CD14-positive monocyte (primary cell): ENCODE measurements around the gene CRYGS. TPM values are rescaled to one million over a fixed set of nuclear protein-coding genes. Genes with fewer than 3 reads are reported as not detected.
"Not testable (repeated sequence)": the region's sequence is repeated elsewhere in the genome, so short reads cannot be mapped to it uniquely, and the experiment has no call there.

Experiments used
- DNase-seq, 3 donors: peaks; one replicate each; pipeline ENCODE4 v3.0.0-alpha.2; 2011 to 2022
- H2AFZ ChIP-seq: 2 replicates; pipeline ENCODE4 v1.6.0; 2012; ENCODE audit warnings: mild to moderate bottlenecking, low read depth, low read length, inconsistent platforms; ENCODE audit not compliant: insufficient read depth, poor library complexity, severe bottlenecking
- H3K27ac ChIP-seq, 2 donors: 1 replicate in 1 of 2; 2 replicates in 1 of 2; pipeline ENCODE4 v1.5.1; 2012 to 2013; ENCODE audit warnings: low read length in 2 of 2, control low read depth in 1 of 2, inconsistent platforms in 1 of 2, low read depth in 1 of 2, mild to moderate bottlenecking in 1 of 2
- H3K27me3 ChIP-seq, 2 donors: one replicate each; pipeline versions ENCODE4 v1.6.0 to v1.6.1; 2011 to 2013; ENCODE audit warnings: low read length in 2 of 2; ENCODE audit not compliant: control insufficient read depth in 2 of 2, insufficient read depth in 2 of 2
- H3K36me3 ChIP-seq, 2 donors: replicated peaks in 1 of 2; 1 replicate in 1 of 2; 2 replicates in 1 of 2; pipeline versions ENCODE4 v1.5.1 to v1.6.1; 2012 to 2013; ENCODE audit warnings: low read length in 2 of 2, control low read depth in 1 of 2, inconsistent platforms in 1 of 2, mild to moderate bottlenecking in 1 of 2; ENCODE audit not compliant: insufficient read depth in 2 of 2, control insufficient read depth in 1 of 2
- H3K4me1 ChIP-seq, 2 donors: 1 replicate in 1 of 2; 2 replicates in 1 of 2; pipeline versions ENCODE4 v1.5.1 to v1.6.1; 2012 to 2013; ENCODE audit warnings: low read length in 2 of 2, control low read depth in 1 of 2, inconsistent platforms in 1 of 2, mild to moderate bottlenecking in 1 of 2, moderate library complexity in 1 of 2; ENCODE audit not compliant: insufficient read depth in 2 of 2, control insufficient read depth in 1 of 2
- H3K4me2 ChIP-seq: replicated peaks from 2 replicates; pipeline ENCODE3; 2012; ENCODE audit warnings: low read length, moderate library complexity, mild to moderate bottlenecking; ENCODE audit not compliant: poor library complexity, severe bottlenecking; ENCODE audit errors: extremely low read depth
- H3K4me3 ChIP-seq, 3 experiments: fragments of 200-600 bp in 1 of 3; sonication (generic) in 1 of 3; replicated peaks in 1 of 3; 1 replicate in 2 of 3; 2 replicates in 1 of 3; pipeline ENCODE4 v1.5.1; 2011 to 2013; ENCODE audit warnings: low read length in 3 of 3, mild to moderate bottlenecking in 3 of 3, control low read depth in 2 of 3, low read depth in 2 of 3, inconsistent platforms in 1 of 3, moderate library complexity in 1 of 3
- H3K79me2 ChIP-seq: 2 replicates; pipeline ENCODE4 v1.6.0; 2012; ENCODE audit warnings: mild to moderate bottlenecking, control low read depth, inconsistent platforms, low read length, moderate library complexity; ENCODE audit not compliant: insufficient read depth
- H3K9ac ChIP-seq: 2 replicates; pipeline ENCODE4 v1.6.0; 2017; ENCODE audit warnings: low read length, mild to moderate bottlenecking; ENCODE audit not compliant: insufficient read depth, poor library complexity, severe bottlenecking
- H3K9me3 ChIP-seq, 2 donors: replicated peaks in 1 of 2; 1 replicate in 1 of 2; 2 replicates in 1 of 2; pipeline versions ENCODE4 v1.5.1 to v1.6.1; 2012 to 2013; ENCODE audit warnings: low read length in 2 of 2, control low read depth in 1 of 2; ENCODE audit not compliant: control insufficient read depth in 1 of 2, insufficient read depth in 1 of 2
- H4K20me1 ChIP-seq: 2 replicates; pipeline ENCODE4 v1.6.0; 2012; ENCODE audit warnings: mild to moderate bottlenecking, low read length, control low read depth, moderate library complexity; ENCODE audit not compliant: insufficient read depth
- H3K27ac Mint-ChIP-seq, 7 donors: one replicate each; pipeline ENCODE4 v1.8.0; 2020; ENCODE audit warnings: mild to moderate bottlenecking in 7 of 7, mixed read lengths in 7 of 7, moderate library complexity in 6 of 7, inconsistent platforms in 2 of 7
- H3K27me3 Mint-ChIP-seq, 3 donors: one replicate each; pipeline ENCODE4 v1.8.0; 2021 to 2022; ENCODE audit warnings: low read depth in 3 of 3, mild to moderate bottlenecking in 3 of 3, mixed read lengths in 3 of 3, moderate library complexity in 3 of 3, inconsistent platforms in 1 of 3
- H3K36me3 Mint-ChIP-seq, 2 donors: one replicate each; pipeline ENCODE4 v1.8.0; 2020; ENCODE audit warnings: mixed read lengths in 2 of 2, inconsistent platforms in 1 of 2, mild to moderate bottlenecking in 1 of 2
- H3K4me1 Mint-ChIP-seq: one replicate; pipeline ENCODE4 v1.8.0; 2020; ENCODE audit warnings: mild to moderate bottlenecking, mixed read lengths
- H3K4me3 Mint-ChIP-seq, 2 donors: one replicate each; pipeline ENCODE4 v1.8.0; 2020; ENCODE audit warnings: mild to moderate bottlenecking in 2 of 2, mixed read lengths in 2 of 2, moderate library complexity in 1 of 2
- H3K9me3 Mint-ChIP-seq, 7 donors: one replicate each; pipeline ENCODE4 v1.8.0; 2020 to 2022; ENCODE audit warnings: mixed read lengths in 7 of 7, mild to moderate bottlenecking in 6 of 7, moderate library complexity in 6 of 7, inconsistent platforms in 2 of 7
- WGBS: methylation state at CpG from one replicate; pipeline ENCODE4 v1.1.5; 2013; ENCODE audit warnings: missing lambda C conversion rate; ENCODE audit not compliant: insufficient coverage; 5-methylcytosine and 5-hydroxymethylcytosine counted together
- intact Hi-C, 2 donors: fragments of 100-400 bp; cut with micrococcal nuclease; formaldehyde crosslinking; loops; one replicate each; pipeline versions ENCODE4 v1.15.0 to v1.15.1; 2023
- polyA plus RNA-seq, 3 donors: library from polyadenylated mRNA; depleted of rRNA in 1 of 3; unstranded in 2 of 3; stranded (reverse) in 1 of 3; fragments of 300-500 nt in 2 of 3; fragments of >200 nt in 1 of 3; fragmentation: Illumina TruSeq in 2 of 3; gene quantifications; 1 replicate in 2 of 3; 2 replicates in 1 of 3; pipeline ENCODE4 v1.2.3, GENCODE V29; 2012 to 2021
- TF ChIP-seq, protein P1 (sequence below): fragments of 200-600 bp; IDR thresholded peaks from one replicate; pipeline ENCODE4 v1.8.0; 2022; ENCODE audit warnings: antibody characterized with exemption, mild to moderate bottlenecking

The CRYGS gene
- polyA plus RNA-seq, 3 donors, result 0.25 to 4.1 TPM; not detected in 1

DNA sequence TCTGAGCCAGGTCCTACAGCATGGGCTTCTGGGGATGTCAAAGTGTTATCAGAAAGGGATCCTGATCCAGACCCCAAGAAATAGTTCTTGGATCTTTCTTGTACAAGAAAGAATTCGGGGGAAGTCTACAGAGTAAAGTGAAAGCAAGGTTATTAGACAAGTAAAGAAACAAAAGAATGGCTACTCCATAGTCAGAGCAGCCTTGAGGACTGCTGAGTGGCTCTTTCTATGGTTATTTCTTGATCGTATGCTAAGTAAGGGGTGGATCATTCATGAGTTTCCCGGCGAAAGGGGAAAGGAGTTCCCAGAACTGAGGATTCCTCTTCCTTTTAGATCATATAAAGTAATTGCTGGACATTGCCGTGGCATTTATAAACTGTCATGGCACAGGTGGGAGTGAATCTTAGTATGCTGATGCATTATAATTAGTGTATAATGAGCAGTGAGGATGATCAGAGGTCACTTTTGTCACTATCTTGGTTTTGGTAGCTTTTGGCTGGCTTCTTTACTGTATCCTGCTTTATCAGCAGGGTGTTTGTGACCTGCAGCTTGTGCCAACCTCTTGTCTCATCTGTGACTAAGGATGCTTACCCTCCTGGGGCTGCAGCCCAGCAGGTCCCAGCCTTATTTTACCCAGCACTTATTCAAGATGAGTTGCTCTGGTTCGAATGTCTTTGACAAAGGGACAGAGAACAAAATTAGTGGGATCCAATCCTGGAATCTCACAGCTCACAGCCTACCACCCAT lies 41.0 kb downstream of the CRYGS start:
- peak overlapping the region; percentile 10 for H2AFZ ChIP-seq
- Mint-ChIP-seq H3K27ac (no peak overlapping the region), H3K4me3 (peak overlapping the region in 1 of 2 donors; percentile 40), H3K36me3 (no peaks in the 10 kb centered on the region), H3K27me3 (peaks cover 0 to 11% (median 2%) of the 10 kb centered on the region in 3 donors), H3K4me1 (peaks cover 7% of the 10 kb centered on the region), H3K9me3 (peaks cover 2 to 14% (median 6%) of the 10 kb centered on the region in 7 donors)
- H3K79me2 ChIP-seq, result no peaks in the 10 kb centered on the region
- no peak for DNase-seq
- TF ChIP-seq, protein P1, sequence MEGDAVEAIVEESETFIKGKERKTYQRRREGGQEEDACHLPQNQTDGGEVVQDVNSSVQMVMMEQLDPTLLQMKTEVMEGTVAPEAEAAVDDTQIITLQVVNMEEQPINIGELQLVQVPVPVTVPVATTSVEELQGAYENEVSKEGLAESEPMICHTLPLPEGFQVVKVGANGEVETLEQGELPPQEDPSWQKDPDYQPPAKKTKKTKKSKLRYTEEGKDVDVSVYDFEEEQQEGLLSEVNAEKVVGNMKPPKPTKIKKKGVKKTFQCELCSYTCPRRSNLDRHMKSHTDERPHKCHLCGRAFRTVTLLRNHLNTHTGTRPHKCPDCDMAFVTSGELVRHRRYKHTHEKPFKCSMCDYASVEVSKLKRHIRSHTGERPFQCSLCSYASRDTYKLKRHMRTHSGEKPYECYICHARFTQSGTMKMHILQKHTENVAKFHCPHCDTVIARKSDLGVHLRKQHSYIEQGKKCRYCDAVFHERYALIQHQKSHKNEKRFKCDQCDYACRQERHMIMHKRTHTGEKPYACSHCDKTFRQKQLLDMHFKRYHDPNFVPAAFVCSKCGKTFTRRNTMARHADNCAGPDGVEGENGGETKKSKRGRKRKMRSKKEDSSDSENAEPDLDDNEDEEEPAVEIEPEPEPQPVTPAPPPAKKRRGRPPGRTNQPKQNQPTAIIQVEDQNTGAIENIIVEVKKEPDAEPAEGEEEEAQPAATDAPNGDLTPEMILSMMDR, result no peak
- no peaks in the 10 kb centered on the region for H3K36me3 ChIP-seq
- no peak overlapping the region for H3K27ac ChIP-seq
- no peaks in the 10 kb centered on the region for H3K9me3 ChIP-seq
- no peaks in the 10 kb centered on the region for H4K20me1 ChIP-seq
- no peak overlapping the region for H3K4me3 ChIP-seq
- no peak overlapping the region for H3K4me2 ChIP-seq
- 14% methylated on average over 1 of the region's 6 CpGs for WGBS
- intact Hi-C loops, result no loop called here
- no peaks in the 10 kb centered on the region for H3K27me3 ChIP-seq
- H3K4me1 ChIP-seq, result no peaks in the 10 kb centered on the region
- H3K9ac ChIP-seq, result no peak overlapping the region

GRCh38 chr3:186502138-186502948 lies 41.8 kb downstream of the CRYGS start:
- peak overlapping the region in 1 of 2 donors; percentile 40 for H3K4me3 Mint-ChIP-seq
- no peak overlapping the region for H3K4me2 ChIP-seq
- no peaks in the 10 kb centered on the region for H3K79me2 ChIP-seq
- H2AFZ ChIP-seq, result peak overlapping the region; percentile 10
- intact Hi-C loops, result no loop called here
- no peak overlapping the region for H3K27ac ChIP-seq
- no peak overlapping the region for H3K27ac Mint-ChIP-seq
- H3K9me3 ChIP-seq, result no peaks in the 10 kb centered on the region
- no peaks in the 10 kb centered on the region for H3K36me3 Mint-ChIP-seq
- H3K4me1 ChIP-seq, result no peaks in the 10 kb centered on the region
- peaks cover 2 to 14% (median 7%) of the 10 kb centered on the region in 7 donors for H3K9me3 Mint-ChIP-seq
- H3K27me3 ChIP-seq, result no peaks in the 10 kb centered on the region
- no peaks in the 10 kb centered on the region for H3K36me3 ChIP-seq
- H3K27me3 Mint-ChIP-seq, result peaks cover 0 to 10% (median 2%) of the 10 kb centered on the region in 3 donors
- peaks cover 7% of the 10 kb centered on the region for H3K4me1 Mint-ChIP-seq
- 13% methylated on average over 2 of the region's 5 CpGs for WGBS
- TF ChIP-seq, protein P1, result no peak
- no peak for DNase-seq
- H3K4me3 ChIP-seq, result no peak overlapping the region
- no peak overlapping the region for H3K9ac ChIP-seq
- H4K20me1 ChIP-seq, result no peaks in the 10 kb centered on the region

DNA sequence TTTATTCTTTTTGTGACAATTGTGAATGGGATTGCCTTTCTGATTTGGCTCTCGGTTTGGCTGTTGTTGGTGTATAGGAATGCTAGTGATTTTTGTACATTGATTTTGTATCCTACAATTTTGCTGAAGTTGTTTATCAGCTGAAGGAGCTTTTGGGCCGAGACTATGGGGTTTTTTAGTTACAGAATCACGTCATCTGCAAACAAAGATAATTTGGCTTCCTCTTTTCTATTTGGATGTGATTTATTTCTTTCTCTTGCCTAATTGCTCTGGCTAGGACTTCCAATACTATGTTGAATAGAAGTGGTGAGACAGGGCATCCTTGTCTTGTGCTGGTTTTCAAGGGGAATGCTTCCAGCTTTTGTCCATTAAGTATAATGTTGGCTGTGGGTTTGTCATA lies 44.2 kb downstream of the CRYGS start:
- 86% methylated on average over 1 of the region's 3 CpGs for WGBS
- DNase-seq, H3K4me3 ChIP-seq, H3K27me3 ChIP-seq, H2AFZ ChIP-seq, H4K20me1 ChIP-seq, H3K27ac ChIP-seq, intact Hi-C loops, H3K79me2 ChIP-seq, H3K4me1 ChIP-seq, H3K27ac Mint-ChIP-seq, H3K36me3 ChIP-seq, H3K27me3 Mint-ChIP-seq, H3K4me1 Mint-ChIP-seq, H3K4me2 ChIP-seq, H3K36me3 Mint-ChIP-seq, H3K4me3 Mint-ChIP-seq, H3K9me3 ChIP-seq, H3K9ac ChIP-seq: not testable (repeated sequence)
- H3K9me3 Mint-ChIP-seq, result peaks cover 2 to 14% (median 7%) of the 10 kb centered on the region in 7 donors
